GM18505 (cell line): ENCODE results near the gene SLC37A3.

ENCODE experiments used
- ATAC-seq: cut with Tn5 transposase; IDR thresholded peaks from one replicate; pipeline ENCODE4 v1.9.1; 2021; ENCODE audit not compliant: unreplicated experiment
- POLR2A ChIP-seq: IDR thresholded peaks from 4 replicates; pipeline ENCODE4 v1.6.1; 2011; ENCODE audit warnings: borderline replicate concordance; ENCODE audit not compliant: insufficient read depth, insufficient read length; ENCODE audit errors: extremely low read depth

The SLC37A3 gene

DNA sequence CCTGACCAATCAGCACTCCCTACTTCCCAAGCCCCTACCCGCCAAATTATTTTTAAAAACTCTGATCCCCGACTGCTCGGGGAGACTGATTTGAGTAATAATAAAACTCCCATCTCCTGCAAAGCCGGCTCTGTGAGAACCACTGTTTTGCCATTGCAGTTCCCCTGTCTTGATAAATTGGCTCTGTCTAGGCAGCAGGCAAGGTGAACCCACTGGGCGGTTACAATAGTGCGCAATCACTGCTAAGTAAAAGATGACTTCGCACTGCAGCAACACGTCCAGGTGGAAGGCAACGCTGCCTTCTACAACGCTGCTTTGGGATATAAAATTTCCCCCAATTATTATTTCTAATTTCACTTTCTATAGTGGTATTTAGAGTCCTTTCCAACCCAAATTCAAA, 8.9 kb downstream of the SLC37A3 start:
- ATAC-seq = no peak

DNA sequence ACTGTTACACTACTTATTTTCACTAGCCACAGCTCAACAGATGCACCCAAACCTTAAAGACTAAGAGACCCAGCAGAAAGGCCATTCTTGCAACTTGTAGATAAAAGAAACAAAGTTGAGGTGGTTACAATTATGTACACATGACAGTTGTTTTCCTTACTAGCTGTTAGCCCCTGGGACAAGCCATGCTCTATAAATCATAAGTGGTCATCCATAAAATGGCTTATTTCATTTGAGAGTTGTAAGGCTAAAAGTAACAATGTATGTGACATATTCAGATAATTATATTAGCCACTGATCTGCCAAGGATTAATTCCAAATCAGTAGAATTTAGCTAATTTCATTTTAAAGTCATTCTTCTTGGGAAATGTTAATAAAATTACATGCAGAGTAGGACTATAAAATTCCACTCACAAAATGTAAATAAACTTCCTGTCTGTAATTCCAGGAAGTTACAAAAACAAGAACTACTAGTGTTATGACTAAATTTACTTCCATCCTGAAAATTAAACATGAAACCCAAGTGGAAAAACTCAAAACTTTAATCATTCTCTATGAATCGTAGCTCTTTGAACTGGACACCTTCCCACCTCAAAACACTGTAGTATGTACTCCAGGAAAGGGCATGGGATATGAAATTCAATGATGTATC, 13.3 kb downstream of the SLC37A3 start:
- TF ChIP-seq POLR2A = no peak
- no peak for ATAC-seq

More for the DNA sequence above, 8.9 kb downstream of the SLC37A3 start:
- TF ChIP-seq POLR2A = no peak

DNA sequence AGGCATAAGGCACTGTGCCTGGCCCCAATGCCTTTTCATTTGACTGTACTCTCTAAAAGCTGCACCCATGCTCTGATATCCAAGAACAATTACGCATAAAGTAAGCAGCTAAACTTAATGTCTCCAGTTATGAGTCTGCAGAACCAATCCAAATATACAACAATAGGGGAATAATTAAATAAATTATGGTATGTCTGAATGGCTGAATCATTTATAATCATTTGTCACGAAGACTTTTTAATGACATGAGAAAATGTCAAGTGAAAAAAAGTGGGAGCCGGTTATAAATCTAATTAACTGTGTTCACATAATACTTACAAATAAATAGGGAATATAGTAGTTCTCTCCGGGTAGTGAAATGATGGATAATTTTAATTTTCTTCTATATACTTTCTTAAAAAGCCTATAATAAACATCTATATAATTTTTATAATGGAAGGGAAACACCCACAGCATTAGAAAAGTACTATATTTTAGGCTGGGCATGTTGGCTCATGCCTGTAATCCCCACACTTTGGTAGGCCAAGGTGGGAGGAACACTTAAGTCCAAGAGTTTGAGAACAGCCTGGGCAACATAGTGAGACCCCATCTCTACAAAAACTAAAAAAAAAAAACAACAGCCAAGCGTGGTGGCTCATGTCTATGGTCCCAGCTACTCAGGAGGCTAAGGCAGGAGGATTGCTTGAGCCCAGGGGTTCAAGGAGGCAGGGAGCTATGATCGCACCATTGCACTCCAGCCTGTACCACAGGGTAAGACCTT, 14.2 kb downstream of the SLC37A3 start:
- no peak for ATAC-seq

DNA sequence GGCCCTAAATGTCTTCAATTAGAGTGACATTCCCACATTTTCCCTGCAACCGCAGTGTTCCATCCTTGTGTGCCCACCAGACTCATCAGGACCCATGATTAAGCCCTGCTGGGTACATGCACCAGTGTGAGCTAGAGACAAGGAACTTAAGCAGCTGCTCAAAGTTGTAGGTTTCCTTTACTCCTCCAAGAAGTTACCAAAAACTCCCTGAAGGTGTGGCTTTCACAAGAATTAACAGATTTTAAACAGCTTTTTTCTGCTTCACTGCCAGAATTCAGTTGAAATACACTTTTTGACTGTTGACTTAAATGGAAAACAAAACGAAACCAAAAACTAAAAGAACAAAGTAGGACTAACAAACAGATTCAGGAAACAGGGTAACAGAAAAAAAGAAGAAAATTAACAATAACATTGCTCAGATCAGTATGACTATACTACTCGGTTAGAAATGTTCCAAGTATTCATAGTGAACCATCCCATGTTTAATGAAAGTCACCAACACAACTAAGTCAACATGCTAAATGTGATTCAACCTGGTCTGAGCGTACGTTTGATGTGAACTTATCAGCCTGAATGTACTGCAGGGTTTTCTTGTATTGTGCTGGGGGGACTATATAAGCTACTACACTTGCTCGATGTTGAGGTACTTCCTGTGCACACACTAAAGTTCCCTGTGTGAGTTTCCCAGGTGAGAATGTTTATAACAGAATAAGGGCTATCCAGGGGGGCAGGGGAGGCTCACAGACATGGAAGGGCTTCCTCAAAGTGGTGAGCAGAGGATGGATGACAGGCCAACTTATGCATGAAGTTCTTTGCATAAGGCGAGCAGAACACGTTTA, 22.2 kb downstream of the SLC37A3 start:
- no peak for TF ChIP-seq POLR2A
- no peak for ATAC-seq

More for the DNA sequence above, 14.2 kb downstream of the SLC37A3 start:
- TF ChIP-seq POLR2A = no peak

DNA sequence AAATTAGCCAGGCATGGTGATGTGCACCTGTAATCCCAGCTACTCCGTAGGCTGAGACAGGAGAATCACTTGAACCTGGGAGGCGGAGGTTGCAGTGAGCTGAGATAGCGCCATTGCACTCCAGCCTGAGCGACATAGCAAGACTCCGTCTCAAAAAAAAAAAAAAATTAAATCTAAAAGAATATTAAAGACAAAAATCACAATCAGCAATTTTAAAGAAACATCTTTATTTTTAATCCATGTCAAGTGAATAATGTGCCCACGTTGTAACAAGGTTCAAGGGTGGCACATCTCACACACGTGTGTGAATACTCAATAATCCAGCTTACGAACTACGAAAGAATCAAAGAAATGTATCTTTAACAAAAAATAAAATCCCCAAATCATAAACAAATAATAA, 23.0 kb downstream of the SLC37A3 start:
- ATAC-seq = no peak
- no peak for TF ChIP-seq POLR2A

DNA sequence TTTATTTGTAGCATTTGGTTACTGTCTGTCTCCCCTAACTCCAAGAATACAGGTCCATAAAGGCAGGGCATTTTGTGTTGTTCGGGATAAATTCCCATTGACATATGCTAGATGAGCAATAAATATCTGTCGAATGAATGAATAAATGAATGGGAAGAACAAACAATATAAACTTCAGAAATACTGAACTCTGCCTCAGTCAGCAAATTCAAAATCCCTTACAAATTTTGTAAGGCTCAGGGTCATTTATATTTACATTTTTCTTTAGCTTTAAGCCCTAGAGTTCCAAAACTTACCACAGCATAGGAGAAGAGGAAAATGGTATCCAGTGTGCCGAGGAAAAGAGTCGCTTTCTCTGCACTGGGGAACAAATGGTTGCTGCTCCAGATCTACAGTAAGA, 29.0 kb downstream of the SLC37A3 start:
- ATAC-seq = no peak
- TF ChIP-seq POLR2A = no peak

DNA sequence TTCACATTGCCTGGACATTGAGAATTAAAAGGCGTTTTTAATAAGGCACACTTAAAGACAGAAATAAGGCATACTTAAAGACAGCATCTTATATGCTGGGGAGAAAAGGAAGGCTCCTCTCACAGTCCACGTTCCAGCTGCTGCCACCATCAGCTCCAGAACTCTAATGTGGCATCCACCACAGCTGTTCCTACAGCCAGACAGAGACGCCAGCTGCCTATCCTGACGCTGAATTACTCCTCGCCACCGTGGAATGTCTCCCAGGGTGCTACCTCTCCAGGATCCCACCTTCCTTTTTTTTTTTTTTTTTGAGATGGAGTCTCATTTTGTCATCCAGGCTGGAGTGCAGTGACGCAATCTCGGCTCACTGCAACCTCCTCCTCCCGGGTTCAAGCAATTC, 30.8 kb downstream of the SLC37A3 start:
- ATAC-seq = no peak
- no peak for TF ChIP-seq POLR2A

DNA sequence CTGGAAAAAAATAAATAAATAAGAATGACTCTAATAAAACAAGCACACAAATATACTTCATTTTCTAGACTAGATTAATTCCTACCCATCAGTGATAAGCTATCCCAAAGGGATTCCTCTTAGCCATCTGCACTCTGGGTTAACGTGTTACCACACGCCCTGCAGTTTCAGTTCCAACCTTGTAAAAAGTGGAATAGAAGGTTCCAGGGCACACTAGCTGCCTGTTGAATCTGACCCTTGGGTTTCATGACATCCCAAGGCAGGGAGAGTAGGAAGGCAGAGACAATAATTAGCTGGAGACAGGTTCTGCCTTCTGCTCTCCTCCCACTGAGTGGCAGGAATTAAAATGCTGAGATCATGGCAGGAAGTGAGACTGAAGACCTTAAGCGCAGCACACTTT, 33.5 kb downstream of the SLC37A3 start:
- TF ChIP-seq POLR2A = no peak
- no peak for ATAC-seq

DNA sequence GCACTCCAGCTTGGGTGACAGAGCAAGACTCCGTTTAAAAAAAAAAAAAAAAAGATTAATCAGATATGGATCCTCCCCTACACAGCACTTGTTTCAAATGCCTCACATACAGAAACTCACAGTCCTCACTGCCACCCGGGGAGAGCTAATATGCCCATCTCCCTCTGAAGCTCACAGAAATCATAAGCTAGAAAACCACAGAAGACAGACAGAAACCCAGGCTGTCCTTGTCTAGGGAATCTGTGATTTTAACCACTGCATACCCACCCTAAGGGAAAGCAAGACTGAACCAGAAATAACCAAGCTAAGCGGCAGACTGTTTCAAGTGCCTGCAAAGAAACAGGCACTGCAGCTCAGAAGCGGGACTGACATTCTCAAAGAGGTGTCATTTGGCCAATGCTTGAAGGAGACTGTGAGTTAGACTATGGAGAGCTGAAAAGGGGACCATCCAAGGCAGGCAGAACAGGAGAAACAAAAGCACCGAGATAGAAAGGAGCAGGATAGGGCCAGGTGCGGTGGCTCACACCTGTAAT, 37.6 kb downstream of the SLC37A3 start:
- TF ChIP-seq POLR2A = no peak
- ATAC-seq = no peak

DNA sequence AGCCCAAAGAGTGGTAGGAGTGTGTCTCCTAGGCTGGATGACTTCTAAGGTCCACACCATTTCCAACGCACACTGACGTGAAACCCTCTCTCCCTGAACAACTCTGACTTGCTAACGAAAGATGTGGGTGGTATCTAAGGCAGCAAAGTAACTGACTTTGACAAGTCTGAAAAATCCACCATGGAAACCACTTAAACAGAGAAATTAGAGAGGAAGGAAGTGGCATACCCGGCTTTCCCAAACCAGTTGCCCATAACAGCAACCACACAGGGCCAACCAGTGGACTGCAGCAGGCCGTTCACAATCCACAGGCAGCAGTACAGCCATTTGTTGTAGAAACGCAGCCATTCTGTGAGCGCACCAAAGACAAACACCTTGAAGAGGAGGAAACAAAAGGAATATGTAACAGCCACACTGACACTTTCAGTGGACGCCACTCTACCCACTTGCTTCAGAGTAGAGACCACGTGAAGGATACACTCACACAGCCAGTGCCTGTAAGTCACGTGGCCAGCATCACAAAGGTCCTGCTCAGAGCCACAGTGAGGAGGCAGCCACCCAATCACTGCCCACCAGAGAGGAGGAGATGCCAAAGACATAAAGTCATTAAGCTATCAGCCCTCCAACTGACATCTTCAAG, 39.8 kb downstream of the SLC37A3 start:
- TF ChIP-seq POLR2A = no peak
- ATAC-seq = no peak

DNA sequence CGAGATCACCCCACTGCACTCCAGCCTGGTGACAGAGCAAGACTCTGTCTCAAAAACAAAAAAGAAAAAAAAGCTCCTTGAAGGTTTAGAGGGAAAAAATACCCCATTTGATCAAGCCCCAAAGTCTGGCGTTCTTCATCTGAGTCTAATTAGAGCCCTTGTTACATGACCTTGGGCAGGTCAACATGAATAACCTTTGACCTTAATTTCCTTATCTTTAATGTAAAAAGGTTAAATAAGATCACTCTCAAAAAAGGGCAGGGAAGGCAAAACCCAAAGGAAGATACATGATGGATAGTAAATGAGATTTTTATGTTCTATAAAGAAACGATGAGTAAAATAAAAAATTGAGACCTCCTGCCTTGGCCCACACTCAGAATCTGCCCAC, 40.3 kb downstream of the SLC37A3 start:
- TF ChIP-seq POLR2A = no peak
- ATAC-seq = no peak

DNA sequence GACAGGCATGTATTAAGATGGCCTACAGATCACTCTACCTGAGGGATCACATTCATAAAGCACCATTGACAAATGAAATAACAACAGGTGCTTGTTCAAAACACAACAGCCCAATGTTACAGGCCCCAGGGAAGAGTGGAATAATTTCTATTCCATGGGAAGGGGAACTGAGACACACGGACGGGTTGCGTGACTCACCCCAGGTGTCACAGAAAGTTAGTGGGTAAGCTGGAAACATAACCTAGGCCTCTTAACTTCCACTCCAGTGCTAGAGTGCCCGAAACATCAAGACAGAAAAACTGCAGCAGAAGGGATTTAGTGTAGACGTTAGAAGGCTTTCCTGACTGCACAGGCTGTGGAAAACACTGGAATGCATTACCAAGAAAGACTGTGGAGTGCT, 48.3 kb downstream of the SLC37A3 start:
- no peak for TF ChIP-seq POLR2A
- ATAC-seq = no peak

DNA sequence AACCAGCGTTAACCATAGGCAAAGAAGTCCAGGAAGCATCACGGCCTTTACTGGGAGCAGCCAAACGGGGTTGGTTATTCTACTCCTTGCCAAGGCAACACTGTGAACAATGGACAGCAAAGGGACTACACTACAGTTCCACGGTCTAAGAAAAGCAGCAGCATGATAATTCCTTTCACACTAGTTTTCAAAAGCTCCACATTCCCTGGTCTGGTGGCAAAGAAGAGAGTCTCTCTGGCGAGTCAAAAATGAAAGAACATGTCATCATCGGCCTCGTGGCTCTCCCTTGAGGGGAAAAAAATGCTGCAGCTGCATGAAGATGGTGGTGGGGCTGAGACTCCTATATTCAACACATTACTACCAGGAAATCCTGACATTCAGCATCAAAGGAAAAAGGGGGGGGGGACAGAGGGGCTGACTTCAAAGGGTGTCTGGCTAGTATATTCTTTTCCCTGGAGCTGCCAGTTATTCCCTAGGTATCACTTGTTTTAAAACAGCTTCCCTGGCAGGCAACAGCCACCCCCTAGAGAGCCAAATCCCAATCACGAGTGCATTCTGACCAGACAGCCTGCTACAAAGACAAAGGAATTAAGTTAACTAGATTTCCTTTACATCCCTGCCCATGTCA, 49.1 kb downstream of the SLC37A3 start:
- no peak for TF ChIP-seq POLR2A
- no peak for ATAC-seq

DNA sequence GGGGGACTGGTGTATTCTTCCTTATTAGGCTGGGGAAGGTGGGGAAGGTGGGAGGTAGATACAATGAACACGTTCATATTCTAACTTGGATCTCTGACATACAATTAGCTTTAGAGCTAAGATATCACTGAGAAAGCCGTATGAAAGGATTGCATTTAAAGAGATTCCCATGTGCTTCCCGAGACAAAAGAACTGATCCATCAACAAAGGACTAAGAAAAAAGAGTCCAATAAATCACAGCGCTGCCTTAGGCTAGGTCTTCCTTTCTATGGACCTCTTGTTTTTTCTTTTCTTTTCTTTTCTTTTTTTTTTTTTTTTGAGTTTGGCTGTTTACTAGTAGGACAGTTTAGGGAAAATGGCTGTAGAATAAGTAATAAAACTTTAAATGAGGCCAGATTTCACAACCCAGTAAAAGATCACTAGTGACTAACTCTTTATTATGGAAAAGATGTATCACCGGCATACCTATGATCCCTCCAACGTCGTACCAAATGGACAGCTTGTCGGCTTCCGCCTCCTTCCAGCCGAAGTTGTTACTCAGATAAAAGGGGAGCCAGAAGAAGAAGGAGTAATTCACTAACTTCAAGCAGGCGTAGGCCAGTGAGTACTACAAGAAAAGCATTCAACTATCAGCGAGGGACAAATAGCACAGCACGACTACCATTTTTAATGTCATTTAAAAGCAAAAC, 50.0 kb downstream of the SLC37A3 start:
- ATAC-seq = no peak
- no peak for TF ChIP-seq POLR2A
